Central memory CD8-positive, alpha-beta T cell (primary cell): Measurements from ENCODE around the gene BRWD1.
"Not testable (repeated sequence)": the region's sequence is repeated elsewhere in the genome, so short reads cannot be mapped to it uniquely, and the experiment has no call there.

Experiments used
- ATAC-seq: fragments of 150-1000 bp; cut with Tn5 transposase; replicated peaks from 2 replicates; pipeline ENCODE4 v1.10.0; 2022; ENCODE audit warnings: mild to moderate bottlenecking, moderate FRiP score, moderate number of reproducible peaks; ENCODE audit not compliant: poor library complexity, severe bottlenecking; ENCODE audit errors: extremely low read depth
- DNase-seq, 2 donors: peaks; one replicate each; pipeline ENCODE4 v3.0.0; 2021; ENCODE audit warnings: low spot score in 2 of 2
- H3K27ac Mint-ChIP-seq: one replicate; pipeline ENCODE4 v1.8.0; 2022; ENCODE audit warnings: low read depth, mild to moderate bottlenecking, moderate library complexity, mixed read lengths
- H3K27me3 Mint-ChIP-seq: one replicate; pipeline ENCODE4 v1.8.0; 2022; ENCODE audit warnings: mixed read lengths
- H3K36me3 Mint-ChIP-seq: one replicate; pipeline ENCODE4 v1.8.0; 2022; ENCODE audit warnings: mild to moderate bottlenecking, moderate library complexity, mixed read lengths; ENCODE audit not compliant: insufficient read depth
- H3K4me1 Mint-ChIP-seq: one replicate; pipeline ENCODE4 v1.8.0; 2022; ENCODE audit warnings: mixed read lengths
- H3K4me3 Mint-ChIP-seq: one replicate; pipeline ENCODE4 v1.8.0; 2022; ENCODE audit warnings: mild to moderate bottlenecking, moderate library complexity, mixed read lengths
- H3K9me3 Mint-ChIP-seq: one replicate; pipeline ENCODE4 v1.8.0; 2022; ENCODE audit warnings: mixed read lengths

Gene BRWD1

GRCh38 chr21:39224930-39225329 is 88.5 kb downstream of the BRWD1 start:
- Mint-ChIP-seq H3K4me3 (no peak overlapping the region), H3K4me1 (peaks cover 8% of the 10 kb centered on the region), H3K9me3 (no peaks in the 10 kb centered on the region), H3K36me3 (peaks cover 43% of the 10 kb centered on the region), H3K27me3 (no peaks in the 10 kb centered on the region), H3K27ac (peak overlapping the region; percentile 26)
- DNase-seq = no peak
- no peak for ATAC-seq

GRCh38 chr21:39221997-39222486 is 91.4 kb downstream of the BRWD1 start:
- ATAC-seq (no peak), DNase-seq (no peak)
- H3K36me3 Mint-ChIP-seq = peaks cover 34% of the 10 kb centered on the region
- peaks cover 12% of the 10 kb centered on the region for H3K4me1 Mint-ChIP-seq
- no peak overlapping the region for H3K27ac Mint-ChIP-seq
- no peak overlapping the region for H3K4me3 Mint-ChIP-seq
- H3K9me3 Mint-ChIP-seq = no peaks in the 10 kb centered on the region
- H3K27me3 Mint-ChIP-seq = no peaks in the 10 kb centered on the region

GRCh38 chr21:39221282-39221996 is 92.0 kb downstream of the BRWD1 start:
- DNase-seq (no peak), ATAC-seq (no peak)
- Mint-ChIP-seq H3K27ac (no peak overlapping the region), H3K36me3 (peaks cover 35% of the 10 kb centered on the region), H3K9me3 (no peaks in the 10 kb centered on the region), H3K4me3 (no peak overlapping the region), H3K4me1 (peaks cover 12% of the 10 kb centered on the region), H3K27me3 (no peaks in the 10 kb centered on the region)

- H3K27me3 Mint-ChIP-seq, H3K27ac Mint-ChIP-seq, ATAC-seq, H3K9me3 Mint-ChIP-seq, H3K4me3 Mint-ChIP-seq, DNase-seq: not testable (repeated sequence)
- Mint-ChIP-seq H3K36me3 (peaks cover 35% of the 10 kb centered on the region), H3K4me1 (peaks cover 12% of the 10 kb centered on the region)
These were observed 92.6 kb downstream of the BRWD1 start for GRCh38 chr21:39220875-39221274.

GRCh38 chr21:39220150-39220549 is 93.3 kb downstream of the BRWD1 start:
- ATAC-seq (no peak), DNase-seq (no peak)
- H3K27me3 Mint-ChIP-seq = no peaks in the 10 kb centered on the region
- H3K4me1 Mint-ChIP-seq = peaks cover 10% of the 10 kb centered on the region
- H3K4me3 Mint-ChIP-seq = no peak overlapping the region
- H3K9me3 Mint-ChIP-seq = no peaks in the 10 kb centered on the region
- peaks cover 40% of the 10 kb centered on the region for H3K36me3 Mint-ChIP-seq
- H3K27ac Mint-ChIP-seq = no peak overlapping the region

GRCh38 chr21:39218082-39218409 is 95.4 kb downstream of the BRWD1 start:
- H3K36me3 Mint-ChIP-seq = peaks cover 49% of the 10 kb centered on the region
- H3K9me3 Mint-ChIP-seq = no peaks in the 10 kb centered on the region
- H3K27me3 Mint-ChIP-seq = no peaks in the 10 kb centered on the region
- ATAC-seq (no peak), DNase-seq (no peak)
- peaks cover 4% of the 10 kb centered on the region for H3K4me1 Mint-ChIP-seq
- H3K27ac Mint-ChIP-seq = no peak overlapping the region
- H3K4me3 Mint-ChIP-seq = no peak overlapping the region

- Mint-ChIP-seq H3K4me3 (no peak overlapping the region), H3K36me3 (peaks cover 46% of the 10 kb centered on the region), H3K27me3 (no peaks in the 10 kb centered on the region), H3K9me3 (no peaks in the 10 kb centered on the region), H3K4me1 (peaks cover 5% of the 10 kb centered on the region), H3K27ac (no peak overlapping the region)
- DNase-seq = no peak
- ATAC-seq = no peak
These were observed 95.9 kb downstream of the BRWD1 start for GRCh38 chr21:39217356-39218081.

GRCh38 chr21:39216290-39216689 is 97.1 kb downstream of the BRWD1 start:
- H3K9me3 Mint-ChIP-seq = no peaks in the 10 kb centered on the region
- H3K36me3 Mint-ChIP-seq = peaks cover 41% of the 10 kb centered on the region
- peaks cover 11% of the 10 kb centered on the region for H3K4me1 Mint-ChIP-seq
- no peak for DNase-seq
- H3K4me3 Mint-ChIP-seq = no peak overlapping the region
- no peaks in the 10 kb centered on the region for H3K27me3 Mint-ChIP-seq
- H3K27ac Mint-ChIP-seq = no peak overlapping the region
- no peak for ATAC-seq

GRCh38 chr21:39215078-39215477 is 98.4 kb downstream of the BRWD1 start:
- Mint-ChIP-seq H3K9me3 (no peaks in the 10 kb centered on the region), H3K27ac (no peak overlapping the region), H3K27me3 (no peaks in the 10 kb centered on the region), H3K36me3 (peaks cover 42% of the 10 kb centered on the region), H3K4me3 (no peak overlapping the region), H3K4me1 (peaks cover 21% of the 10 kb centered on the region)
- DNase-seq (no peak), ATAC-seq (no peak)

- H3K27ac Mint-ChIP-seq = peak overlapping the region; percentile 83
- no peak for DNase-seq
- H3K27me3 Mint-ChIP-seq = no peaks in the 10 kb centered on the region
- H3K9me3 Mint-ChIP-seq = no peaks in the 10 kb centered on the region
- no peak for ATAC-seq
- H3K4me3 Mint-ChIP-seq = no peak overlapping the region
- H3K36me3 Mint-ChIP-seq = peaks cover 48% of the 10 kb centered on the region
- peaks cover 28% of the 10 kb centered on the region for H3K4me1 Mint-ChIP-seq
These were observed 104.1 kb downstream of the BRWD1 start for GRCh38 chr21:39209334-39209688.

- Mint-ChIP-seq H3K27ac (peak overlapping the region; percentile 83), H3K9me3 (no peaks in the 10 kb centered on the region), H3K4me1 (peaks cover 28% of the 10 kb centered on the region), H3K27me3 (no peaks in the 10 kb centered on the region), H3K4me3 (no peak overlapping the region), H3K36me3 (peaks cover 43% of the 10 kb centered on the region)
- no peak for DNase-seq
- no peak for ATAC-seq
These were observed 104.7 kb downstream of the BRWD1 start for GRCh38 chr21:39208624-39209333.

GRCh38 chr21:39204134-39204533 is 109.3 kb downstream of the BRWD1 start:
- Mint-ChIP-seq H3K4me3 (no peak overlapping the region), H3K27me3 (no peaks in the 10 kb centered on the region), H3K4me1 (peaks cover 11% of the 10 kb centered on the region), H3K9me3 (no peaks in the 10 kb centered on the region), H3K27ac (no peak overlapping the region), H3K36me3 (peaks cover 54% of the 10 kb centered on the region)
- DNase-seq (no peak), ATAC-seq (no peak)

GRCh38 chr21:39198800-39199199 is 114.6 kb downstream of the BRWD1 start:
- Mint-ChIP-seq H3K4me1 (peaks cover 42% of the 10 kb centered on the region), H3K36me3 (peaks cover 58% of the 10 kb centered on the region), H3K27ac (peak overlapping the region; percentile 67), H3K4me3 (no peak overlapping the region), H3K27me3 (no peaks in the 10 kb centered on the region), H3K9me3 (no peaks in the 10 kb centered on the region)
- ATAC-seq (no peak), DNase-seq (no peak)
